GM12878 (cell line): Measurements from ENCODE around the gene ROBO1.

ENCODE experiments used
- CHD2 ChIP-seq: IDR thresholded peaks from 2 replicates; pipeline ENCODE4 v1.6.1; 2011; ENCODE audit warnings: low read depth, low read length, improper control_type of control experiment, borderline replicate concordance
- EZH2 ChIP-seq: IDR thresholded peaks from 2 replicates; pipeline ENCODE4 v1.6.1; 2012; ENCODE audit warnings: low read depth, mild to moderate bottlenecking, control low read depth, inconsistent platforms, low read length, borderline replicate concordance; ENCODE audit not compliant: control insufficient read depth
- FOS ChIP-seq: IDR thresholded peaks from 3 replicates; pipeline ENCODE4 v1.6.1; 2011; ENCODE audit warnings: borderline replicate concordance; ENCODE audit not compliant: insufficient read length; ENCODE audit errors: extremely low read depth
- NR2C2 ChIP-seq: IDR thresholded peaks from 2 replicates; pipeline ENCODE4 v1.6.1; 2011; ENCODE audit warnings: borderline replicate concordance, low read depth; ENCODE audit not compliant: control insufficient read depth, insufficient read length
- POLR2A ChIP-seq: IDR thresholded peaks from 2 replicates; pipeline ENCODE4 v1.6.1; 2011; ENCODE audit warnings: low read depth, mild to moderate bottlenecking, low read length
- POLR2AphosphoS5 ChIP-seq: IDR thresholded peaks from 2 replicates; pipeline ENCODE4 v1.6.1; 2011; ENCODE audit warnings: mild to moderate bottlenecking, low read length, inconsistent platforms
- SP1 ChIP-seq: IDR thresholded peaks from one replicate; pipeline ENCODE4 v1.6.1; 2011; ENCODE audit warnings: low read depth, low read length
- SPI1 ChIP-seq: IDR thresholded peaks from 2 replicates; pipeline ENCODE4 v1.6.1; 2011; ENCODE audit warnings: low read depth, mild to moderate bottlenecking, low read length, moderate library complexity, borderline replicate concordance; ENCODE audit not compliant: insufficient read depth

- TF ChIP-seq NR2C2 (no peak), FOS (no peak), POLR2AphosphoS5 (no peak), EZH2 (no peak), SP1 (no peak), POLR2A (no peak), SPI1 (no peak), CHD2 (no peak)
Measured at GRCh38 chr3:79202471-79203143, 565.2 kb downstream of the ROBO1 start.
